Calu3 (cell line): ENCODE results near the gene BDH1. TPM values are rescaled to one million over a fixed set of nuclear protein-coding genes. Genes with fewer than 3 reads are reported as not detected.

Experiments
- BruUV-seq: library from RNA; stranded (reverse); fragments of 400-500 nt; replicated peaks from 2 replicates; lab custom pipeline; 2021; lab: Mats Ljungman, UMichigan
- CTCF ChIA-PET: fragments of 300-600 bp; sonication (Branson Sonifier 250); formaldehyde crosslinking; loops from one replicate; lab custom pipeline; 2022; ENCODE audit warnings: antibody characterized with exemption; lab: Charles Lee
- DNase-seq: peaks from one replicate; pipeline ENCODE4 v3.0.0; 2022
- H3K27ac Mint-ChIP-seq: one replicate; pipeline ENCODE4 v1.8.0; 2022; ENCODE audit warnings: mixed read lengths; ENCODE audit not compliant: unreplicated experiment
- H3K27me3 Mint-ChIP-seq: one replicate; pipeline ENCODE4 v1.8.0; 2022; ENCODE audit warnings: mixed read lengths; ENCODE audit not compliant: unreplicated experiment
- H3K36me3 Mint-ChIP-seq: one replicate; pipeline ENCODE4 v1.8.0; 2022; ENCODE audit warnings: mild to moderate bottlenecking, moderate library complexity, mixed read lengths; ENCODE audit not compliant: insufficient read depth, unreplicated experiment
- H3K4me1 Mint-ChIP-seq: one replicate; pipeline ENCODE4 v1.8.0; 2022; ENCODE audit warnings: mild to moderate bottlenecking, low read depth, mixed read lengths; ENCODE audit not compliant: unreplicated experiment
- H3K4me3 Mint-ChIP-seq: one replicate; pipeline ENCODE4 v1.8.0; 2022; ENCODE audit warnings: mild to moderate bottlenecking, low read depth, moderate library complexity, mixed read lengths; ENCODE audit not compliant: unreplicated experiment
- H3K9me3 Mint-ChIP-seq: one replicate; pipeline ENCODE4 v1.8.0; 2022; ENCODE audit warnings: low read depth, mixed read lengths; ENCODE audit not compliant: unreplicated experiment
- intact Hi-C: fragments of 100-400 bp; cut with micrococcal nuclease; formaldehyde crosslinking; loops from one replicate; pipeline ENCODE4 v1.10.0; 2022; ENCODE audit not compliant: unreplicated experiment
- total RNA-seq: library from RNA; stranded (reverse); gene quantifications from 2 replicates; pipeline ENCODE4 v1.2.3, GENCODE V29; 2022
- TF ChIP-seq, protein P1 (sequence below): fragments of 200-600 bp; IDR thresholded peaks from one replicate; pipeline ENCODE4 v1.8.0; 2022; ENCODE audit warnings: antibody characterized with exemption; ENCODE audit not compliant: unreplicated experiment

The BDH1 gene
- total RNA-seq, 1 experiment from 2014 or later: 49.0 TPM

DNA sequence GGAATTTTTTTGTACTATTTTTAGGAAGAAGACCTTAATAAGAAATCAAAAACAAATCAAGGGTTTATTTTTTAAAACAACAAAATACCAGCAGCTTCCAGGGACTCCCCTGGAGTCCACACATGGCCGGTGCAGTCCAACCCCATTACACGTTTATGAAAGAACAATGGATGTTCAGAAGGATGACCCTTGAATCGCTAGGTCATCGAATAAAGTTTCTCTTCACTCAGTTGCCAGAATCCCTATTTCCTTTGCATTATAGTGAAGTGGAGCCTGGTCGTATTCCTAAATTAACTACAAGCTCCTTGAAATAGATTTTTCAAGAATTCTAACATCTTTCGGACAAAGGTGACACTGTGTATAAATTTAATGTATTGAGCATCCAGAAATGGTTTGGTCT, 95.1 kb downstream of the BDH1 start:
- H3K4me3 Mint-ChIP-seq: no peak overlapping the region
- H3K9me3 Mint-ChIP-seq: no peaks in the 10 kb centered on the region
- intact Hi-C loops: loop anchor here (5.0 kb wide), 1 partner anchor 153 kb away; no protein-coding TSS in a partner anchor
- no TSS peak for BruUV-seq
- TF ChIP-seq, protein P1, sequence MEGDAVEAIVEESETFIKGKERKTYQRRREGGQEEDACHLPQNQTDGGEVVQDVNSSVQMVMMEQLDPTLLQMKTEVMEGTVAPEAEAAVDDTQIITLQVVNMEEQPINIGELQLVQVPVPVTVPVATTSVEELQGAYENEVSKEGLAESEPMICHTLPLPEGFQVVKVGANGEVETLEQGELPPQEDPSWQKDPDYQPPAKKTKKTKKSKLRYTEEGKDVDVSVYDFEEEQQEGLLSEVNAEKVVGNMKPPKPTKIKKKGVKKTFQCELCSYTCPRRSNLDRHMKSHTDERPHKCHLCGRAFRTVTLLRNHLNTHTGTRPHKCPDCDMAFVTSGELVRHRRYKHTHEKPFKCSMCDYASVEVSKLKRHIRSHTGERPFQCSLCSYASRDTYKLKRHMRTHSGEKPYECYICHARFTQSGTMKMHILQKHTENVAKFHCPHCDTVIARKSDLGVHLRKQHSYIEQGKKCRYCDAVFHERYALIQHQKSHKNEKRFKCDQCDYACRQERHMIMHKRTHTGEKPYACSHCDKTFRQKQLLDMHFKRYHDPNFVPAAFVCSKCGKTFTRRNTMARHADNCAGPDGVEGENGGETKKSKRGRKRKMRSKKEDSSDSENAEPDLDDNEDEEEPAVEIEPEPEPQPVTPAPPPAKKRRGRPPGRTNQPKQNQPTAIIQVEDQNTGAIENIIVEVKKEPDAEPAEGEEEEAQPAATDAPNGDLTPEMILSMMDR: no peak
- peaks cover 22% of the 10 kb centered on the region for H3K36me3 Mint-ChIP-seq
- H3K27ac Mint-ChIP-seq: no peak overlapping the region
- H3K4me1 Mint-ChIP-seq: peaks cover 22% of the 10 kb centered on the region
- CTCF ChIA-PET: no interaction called here
- no peak for DNase-seq
- peaks cover 5% of the 10 kb centered on the region for H3K27me3 Mint-ChIP-seq

DNA sequence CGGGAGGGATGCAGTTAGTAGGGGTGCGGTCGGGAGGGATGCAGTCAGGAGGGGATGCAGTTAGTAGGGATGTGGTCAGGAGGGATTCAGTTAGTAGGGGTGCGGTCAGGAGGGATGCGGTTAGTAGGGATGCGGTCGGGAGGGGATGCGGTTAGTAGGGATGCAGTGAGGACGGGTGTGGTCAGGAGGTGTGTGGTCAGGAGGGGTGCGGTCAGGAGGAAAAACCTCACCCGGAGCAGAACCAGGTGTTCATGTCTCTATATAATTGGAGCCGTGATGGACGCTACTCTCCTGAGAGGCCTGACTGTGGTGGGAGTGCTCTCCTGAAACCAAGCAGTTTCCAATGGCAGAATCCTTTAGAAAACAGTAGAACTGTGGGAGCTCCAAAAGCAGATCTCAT, 95.8 kb downstream of the BDH1 start:
- Mint-ChIP-seq H3K4me3 (no peak overlapping the region), H3K36me3 (peaks cover 24% of the 10 kb centered on the region), H3K4me1 (peaks cover 22% of the 10 kb centered on the region), H3K27ac (no peak overlapping the region), H3K9me3 (no peaks in the 10 kb centered on the region), H3K27me3 (peaks cover 11% of the 10 kb centered on the region)
- CTCF ChIA-PET: no interaction called here
- no TSS peak for BruUV-seq
- intact Hi-C loops: loop anchor here (5.0 kb wide), 1 partner anchor 153 kb away; no protein-coding TSS in a partner anchor
- TF ChIP-seq, protein P1: no peak
- DNase-seq: no peak

Other genes with a start within 250 kb of the BDH1 start
- 22.9 and 32.2 TPM in 2 replicates for gene RUBCN, start 180.9 kb upstream of the BDH1 start, total RNA-seq
- 37.4 and 37.6 TPM in 2 replicates for gene FYTTD1, start 193.9 kb upstream of the BDH1 start, total RNA-seq
- gene LRCH3, start 235.3 kb upstream of the BDH1 start, total RNA-seq: 39.4 and 44.6 TPM in 2 replicates